Peyer's patch (tissue), 4 donors: ENCODE results near the gene BARHL2. TPM values are rescaled to one million over a fixed set of nuclear protein-coding genes. Genes with fewer than 3 reads are reported as not detected.
A peak's percentile ranks its signal among the peaks of the same experiment; 100 is the strongest.

ENCODE experiments used
- DNase-seq, 3 donors: peaks; one replicate each; pipeline ENCODE4 v3.0.0-alpha.2; 2017 to 2019
- H3K27ac ChIP-seq, 4 donors: fragments of 200-600 bp; sonication (generic); one replicate each; pipeline ENCODE4 v1.5.1; 2016 to 2019
- H3K27me3 ChIP-seq, 2 donors: fragments of 200-600 bp; sonication (generic); one replicate each; pipeline ENCODE4 v1.5.1; 2019
- H3K36me3 ChIP-seq, 3 donors: fragments of 200-600 bp; sonication (generic); one replicate each; pipeline ENCODE4 v1.5.1; 2016 to 2019
- H3K4me1 ChIP-seq, 4 donors: fragments of 200-600 bp; sonication (generic); one replicate each; pipeline ENCODE4 v1.5.1; 2016 to 2019
- H3K4me3 ChIP-seq, 4 donors: fragments of 200-600 bp; sonication (generic); 1 replicate in 3 of 4; 2 replicates in 1 of 4; pipeline ENCODE4 v1.5.1; 2016 to 2019; ENCODE audit warnings: mild to moderate bottlenecking in 1 of 4
- H3K9me3 ChIP-seq, 4 donors: fragments of 200-600 bp; sonication (generic); one replicate each; pipeline ENCODE4 v1.5.1; 2016 to 2019; ENCODE audit warnings: mild to moderate bottlenecking in 1 of 4
- POLR2A ChIP-seq, 2 donors: fragments of 450-650 bp; IDR thresholded peaks; one replicate each; pipeline ENCODE4 v1.5.1; 2017; ENCODE audit warnings: antibody characterized with exemption in 2 of 2, mild to moderate bottlenecking in 2 of 2, moderate library complexity in 2 of 2
- total RNA-seq, 4 donors: library from RNA; depleted of rRNA; stranded (reverse); fragments of >200 nt; gene quantifications; one replicate each; pipeline ENCODE4 v1.1.0, GENCODE V29; 2016
- TF ChIP-seq, protein P1 (sequence below), 6 experiments: fragments of 450-650 bp in 4 of 6; fragments of 200-600 bp in 2 of 6; sonication (generic) in 1 of 6; IDR thresholded peaks; one replicate each; pipeline ENCODE4 v1.5.1; 2017 to 2019; ENCODE audit warnings: antibody characterized with exemption in 6 of 6, mild to moderate bottlenecking in 3 of 6, moderate library complexity in 1 of 6

Gene BARHL2
- total RNA-seq, 4 donors from 2014 or later, result not detected

GRCh38 chr1:90727917-90728501, 10.9 kb upstream of the BARHL2 start:
- Histone ChIP-seq H3K27ac (no peak overlapping the region), H3K36me3 (no peaks in the 10 kb centered on the region), H3K9me3 (peaks cover 0 to 5% (median 0%) of the 10 kb centered on the region in 4 donors), H3K4me1 (peaks cover 0 to 52% (median 5%) of the 10 kb centered on the region in 4 donors), H3K4me3 (no peak overlapping the region), H3K27me3 (peaks cover 0 to 78% of the 10 kb centered on the region in 2 donors)
- no peak for TF ChIP-seq POLR2A (IDR thresholded peaks at IDR 0.05)
- TF ChIP-seq, protein P1, sequence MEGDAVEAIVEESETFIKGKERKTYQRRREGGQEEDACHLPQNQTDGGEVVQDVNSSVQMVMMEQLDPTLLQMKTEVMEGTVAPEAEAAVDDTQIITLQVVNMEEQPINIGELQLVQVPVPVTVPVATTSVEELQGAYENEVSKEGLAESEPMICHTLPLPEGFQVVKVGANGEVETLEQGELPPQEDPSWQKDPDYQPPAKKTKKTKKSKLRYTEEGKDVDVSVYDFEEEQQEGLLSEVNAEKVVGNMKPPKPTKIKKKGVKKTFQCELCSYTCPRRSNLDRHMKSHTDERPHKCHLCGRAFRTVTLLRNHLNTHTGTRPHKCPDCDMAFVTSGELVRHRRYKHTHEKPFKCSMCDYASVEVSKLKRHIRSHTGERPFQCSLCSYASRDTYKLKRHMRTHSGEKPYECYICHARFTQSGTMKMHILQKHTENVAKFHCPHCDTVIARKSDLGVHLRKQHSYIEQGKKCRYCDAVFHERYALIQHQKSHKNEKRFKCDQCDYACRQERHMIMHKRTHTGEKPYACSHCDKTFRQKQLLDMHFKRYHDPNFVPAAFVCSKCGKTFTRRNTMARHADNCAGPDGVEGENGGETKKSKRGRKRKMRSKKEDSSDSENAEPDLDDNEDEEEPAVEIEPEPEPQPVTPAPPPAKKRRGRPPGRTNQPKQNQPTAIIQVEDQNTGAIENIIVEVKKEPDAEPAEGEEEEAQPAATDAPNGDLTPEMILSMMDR (IDR thresholded peaks at IDR 0.05), result no peak
- DNase-seq, result no peak

DNA sequence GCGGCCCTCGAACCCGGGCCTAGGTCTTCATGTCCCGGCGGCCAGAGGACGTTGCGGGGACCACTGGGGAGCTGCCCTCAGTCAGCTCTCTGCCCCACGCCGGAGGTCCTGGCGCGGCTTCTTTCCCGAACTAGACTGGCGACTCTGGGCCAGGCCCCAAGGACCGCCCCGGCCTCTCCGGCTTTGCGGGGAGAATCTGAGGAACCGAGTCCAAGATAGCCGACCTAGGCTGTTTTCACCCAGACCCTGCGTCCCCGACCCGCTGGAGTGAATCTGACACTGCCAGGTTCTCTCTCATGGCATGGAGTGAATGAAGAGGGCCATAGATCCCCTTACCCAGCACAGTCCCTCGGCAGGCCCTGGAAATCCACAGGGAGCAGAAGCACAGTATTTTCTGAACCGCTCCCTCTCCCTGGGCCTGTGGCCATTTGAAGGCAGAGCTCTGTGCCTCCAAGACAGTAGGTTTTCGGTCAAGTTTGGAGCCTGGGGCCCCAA, 9.9 kb upstream of the BARHL2 start:
- Histone ChIP-seq H3K4me1 (peaks cover 0 to 52% (median 5%) of the 10 kb centered on the region in 4 donors), H3K36me3 (no peaks in the 10 kb centered on the region), H3K27me3 (peaks cover 0 to 83% of the 10 kb centered on the region in 2 donors), H3K9me3 (peaks cover 0 to 5% (median 0%) of the 10 kb centered on the region in 4 donors), H3K27ac (no peak overlapping the region), H3K4me3 (no peak overlapping the region)
- DNase-seq, result no peak
- TF ChIP-seq POLR2A (IDR thresholded peaks at IDR 0.05), result no peak

DNA sequence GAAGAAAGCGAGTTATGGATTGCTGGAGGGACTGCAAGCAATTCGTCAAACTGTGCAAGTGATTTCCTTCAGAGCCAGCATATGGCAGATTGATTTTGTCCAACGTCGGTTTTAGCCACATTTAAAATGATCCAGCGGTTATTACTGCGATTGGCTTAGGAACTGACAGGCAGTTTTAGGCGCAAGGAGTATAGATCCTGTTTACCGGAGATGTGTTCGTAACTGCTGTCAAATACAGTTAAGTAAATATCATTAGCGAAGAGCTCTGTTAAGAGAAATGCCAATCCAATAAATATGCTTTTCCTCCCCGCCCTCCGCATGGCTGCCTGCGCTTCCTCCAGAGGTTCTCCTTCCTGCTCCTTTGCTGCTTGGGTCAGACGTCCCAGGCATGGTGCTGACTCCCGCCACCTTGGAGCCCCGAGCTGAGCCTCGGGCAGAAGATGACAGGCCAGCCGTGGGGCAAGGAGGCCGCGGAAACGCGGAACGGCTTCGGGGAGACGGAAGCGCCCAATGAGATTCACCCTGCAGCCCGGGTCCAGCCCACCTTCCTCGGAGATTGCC, 9.4 kb upstream of the BARHL2 start:
- TF ChIP-seq POLR2A (IDR thresholded peaks at IDR 0.05), result no peak
- TF ChIP-seq, protein P1 (IDR thresholded peaks at IDR 0.05), result no peak

DNA sequence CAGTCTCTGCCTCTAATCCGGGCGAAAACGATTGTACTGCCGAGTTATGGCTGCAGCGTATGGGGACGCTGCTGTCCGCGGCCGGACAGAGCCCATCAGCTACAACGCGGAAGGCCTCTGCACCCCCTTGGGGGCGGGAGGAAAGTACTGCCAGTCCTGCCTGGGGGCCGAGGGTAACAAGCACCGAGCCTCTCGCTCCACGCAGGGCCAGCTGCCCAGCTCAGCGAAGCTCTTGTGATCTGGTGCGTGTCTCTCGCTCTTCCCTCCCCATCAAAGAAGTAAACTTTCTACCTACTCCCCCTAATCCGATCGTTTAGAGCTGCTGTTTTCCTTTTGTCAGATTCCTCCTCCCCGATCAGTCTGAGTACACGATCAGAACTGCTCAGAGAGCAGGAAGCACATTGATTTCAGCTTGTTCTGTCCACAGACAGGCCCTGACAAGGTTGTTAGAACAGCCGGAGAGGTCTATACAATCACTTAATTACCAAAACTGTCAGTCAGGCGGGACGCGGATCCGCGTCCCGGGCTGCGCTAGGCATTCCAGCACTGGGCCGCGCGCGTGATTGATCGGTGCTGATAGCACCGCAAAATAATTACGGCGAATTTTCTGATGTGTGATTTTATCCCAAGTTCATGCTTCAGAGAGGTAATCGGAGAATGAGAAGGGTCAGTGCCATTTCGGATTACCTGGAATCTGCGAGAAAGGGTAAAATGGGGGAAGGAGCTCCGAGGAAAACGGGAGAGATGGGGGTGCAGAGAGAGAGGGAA, 8.7 kb upstream of the BARHL2 start:
- H3K27me3 ChIP-seq, result peaks cover 0 to 78% of the 10 kb centered on the region in 2 donors
- no peak for TF ChIP-seq POLR2A (IDR thresholded peaks at IDR 0.05)
- TF ChIP-seq, protein P1 (IDR thresholded peaks at IDR 0.05), result no peak
- no peaks in the 10 kb centered on the region for H3K36me3 ChIP-seq
- peaks cover 0 to 52% (median 5%) of the 10 kb centered on the region in 4 donors for H3K4me1 ChIP-seq
- H3K27ac ChIP-seq, result no peak overlapping the region
- peak overlapping the region in 2 of 4 donors; percentile 10 to 23 for H3K4me3 ChIP-seq
- H3K9me3 ChIP-seq, result peaks cover 0 to 5% (median 0%) of the 10 kb centered on the region in 4 donors
- DNase-seq, result no peak

More for the DNA sequence above, 9.4 kb upstream of the BARHL2 start:
- no peak overlapping the region for H3K4me3 ChIP-seq
- H3K9me3 ChIP-seq, result peaks cover 0 to 5% (median 0%) of the 10 kb centered on the region in 4 donors
- no peaks in the 10 kb centered on the region for H3K36me3 ChIP-seq
- peaks cover 0 to 52% (median 5%) of the 10 kb centered on the region in 4 donors for H3K4me1 ChIP-seq
- H3K27me3 ChIP-seq, result peaks cover 0 to 83% of the 10 kb centered on the region in 2 donors
- DNase-seq, result no peak
- no peak overlapping the region for H3K27ac ChIP-seq

GRCh38 chr1:90724926-90725656, 8.0 kb upstream of the BARHL2 start:
- Histone ChIP-seq H3K4me1 (peaks cover 0 to 45% (median 5%) of the 10 kb centered on the region in 4 donors), H3K27me3 (peaks cover 5 to 75% of the 10 kb centered on the region in 2 donors), H3K36me3 (no peaks in the 10 kb centered on the region), H3K4me3 (peak overlapping the region in 2 of 4 donors; percentile 10 to 23), H3K27ac (no peak overlapping the region), H3K9me3 (peaks cover 0 to 5% (median 0%) of the 10 kb centered on the region in 4 donors)
- DNase-seq, result no peak
- TF ChIP-seq, protein P1 (IDR thresholded peaks at IDR 0.05), result no peak
- no peak for TF ChIP-seq POLR2A (IDR thresholded peaks at IDR 0.05)
